NB4 (cell line): Measurements from ENCODE around the gene ASCL2.

Source experiments
- MAX ChIP-seq: IDR thresholded peaks from 2 replicates; pipeline ENCODE4 v1.6.1; 2011; ENCODE audit warnings: low read depth, low read length
- POLR2A ChIP-seq: IDR thresholded peaks from 2 replicates; pipeline ENCODE4 v1.6.1; 2011; ENCODE audit warnings: mild to moderate bottlenecking; ENCODE audit not compliant: insufficient read length; ENCODE audit errors: extremely low read depth

- TF ChIP-seq POLR2A: no peak
- TF ChIP-seq MAX: no peak
These were observed 19.0 kb upstream of the ASCL2 start for GRCh38 chr11:2289350-2289749.
